ENCODE data around the gene GSTM3.

GRCh38 chr1:109762821-109763645 is 22.2 kb upstream of the GSTM3 start:
- TF ChIP-seq CTCF (optimal IDR thresholded peaks at IDR 0.05 in 1 of 3, IDR thresholded peaks at IDR 0.05 in 1 of 3, conservative IDR thresholded peaks at IDR 0.05 in 1 of 3; ENCODE audit: extremely low read depth in 1 of 3, insufficient read depth in 2 of 3, low read length in 3 of 3): no peak
- TF ChIP-seq EZH2 (IDR thresholded peaks at IDR 0.05; ENCODE audit: low read length): no peak

Measured in keratinocyte (primary cell).